Activated naive CD4-positive, alpha-beta T cell treated with anti-CD3 and anti-CD28 coated beads, Interleukin-2, amount 50 U/mL, for 72 hours (primary cell): ENCODE data around the gene TUBB1. TPM values are rescaled to one million over a fixed set of nuclear protein-coding genes. Genes with fewer than 3 reads are reported as not detected.
"Not testable (repeated sequence)": the region's sequence is repeated elsewhere in the genome, so short reads cannot be mapped to it uniquely, and the experiment has no call there.

ENCODE experiments used
- ATAC-seq, 2 donors: fragments of 150-1000 bp; cut with Tn5 transposase; 2 replicates each; pipeline ENCODE4 v1.10.0; 2021; ENCODE audit warnings: mild to moderate bottlenecking in 2 of 2, moderate library complexity in 2 of 2
- DNase-seq, 2 donors: peaks; one replicate each; pipeline ENCODE4 v3.0.0; 2021 to 2022; ENCODE audit warnings: low spot score in 2 of 2
- H3K27ac Mint-ChIP-seq, 2 donors: one replicate each; pipeline ENCODE4 v1.8.0; 2022; ENCODE audit warnings: mild to moderate bottlenecking in 2 of 2, mixed read lengths in 2 of 2
- H3K36me3 Mint-ChIP-seq, 2 donors: one replicate each; pipeline ENCODE4 v1.8.0; 2022; ENCODE audit warnings: mixed read lengths in 2 of 2
- H3K9me3 Mint-ChIP-seq, 2 donors: one replicate each; pipeline ENCODE4 v1.8.0; 2022; ENCODE audit warnings: mixed read lengths in 2 of 2
- total RNA-seq, 2 donors: library from RNA; stranded (reverse); gene quantifications; one replicate each; pipeline ENCODE4 v1.2.3, GENCODE V29; 2022

The TUBB1 gene
- total RNA-seq, 2 donors from 2014 or later: 0.09 TPM; not detected in 1

- H3K36me3 Mint-ChIP-seq: peaks cover 25 to 33% of the 10 kb centered on the region in 2 donors
- DNase-seq (no peak), ATAC-seq (no peak)
- no peaks in the 10 kb centered on the region for H3K9me3 Mint-ChIP-seq
- H3K27ac Mint-ChIP-seq: no peak overlapping the region
Observed at GRCh38 chr20:59025086-59025485, 5.9 kb downstream of the TUBB1 start.

DNA sequence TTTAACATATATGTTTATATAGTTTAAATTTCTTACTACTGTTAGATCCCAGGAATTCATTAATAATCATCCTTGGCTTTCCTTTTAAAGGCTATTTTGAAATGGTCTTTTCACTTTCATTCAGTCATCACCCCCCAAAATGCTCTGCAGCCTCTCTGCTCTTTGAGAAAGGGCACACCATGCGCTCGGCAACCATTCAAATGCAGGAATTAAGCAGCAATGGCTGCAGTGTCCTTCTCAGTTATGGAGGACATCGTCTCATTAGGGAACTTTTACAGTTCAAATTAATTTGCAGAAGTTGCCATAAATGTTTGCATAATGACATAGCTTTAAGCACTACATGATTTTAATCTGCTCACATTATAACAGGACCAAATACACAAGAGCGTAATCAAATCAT lies 6.3 kb downstream of the TUBB1 start:
- no peak overlapping the region for H3K27ac Mint-ChIP-seq
- H3K9me3 Mint-ChIP-seq: no peaks in the 10 kb centered on the region
- ATAC-seq (no peak), DNase-seq (no peak)
- peaks cover 29 to 38% of the 10 kb centered on the region in 2 donors for H3K36me3 Mint-ChIP-seq

DNA sequence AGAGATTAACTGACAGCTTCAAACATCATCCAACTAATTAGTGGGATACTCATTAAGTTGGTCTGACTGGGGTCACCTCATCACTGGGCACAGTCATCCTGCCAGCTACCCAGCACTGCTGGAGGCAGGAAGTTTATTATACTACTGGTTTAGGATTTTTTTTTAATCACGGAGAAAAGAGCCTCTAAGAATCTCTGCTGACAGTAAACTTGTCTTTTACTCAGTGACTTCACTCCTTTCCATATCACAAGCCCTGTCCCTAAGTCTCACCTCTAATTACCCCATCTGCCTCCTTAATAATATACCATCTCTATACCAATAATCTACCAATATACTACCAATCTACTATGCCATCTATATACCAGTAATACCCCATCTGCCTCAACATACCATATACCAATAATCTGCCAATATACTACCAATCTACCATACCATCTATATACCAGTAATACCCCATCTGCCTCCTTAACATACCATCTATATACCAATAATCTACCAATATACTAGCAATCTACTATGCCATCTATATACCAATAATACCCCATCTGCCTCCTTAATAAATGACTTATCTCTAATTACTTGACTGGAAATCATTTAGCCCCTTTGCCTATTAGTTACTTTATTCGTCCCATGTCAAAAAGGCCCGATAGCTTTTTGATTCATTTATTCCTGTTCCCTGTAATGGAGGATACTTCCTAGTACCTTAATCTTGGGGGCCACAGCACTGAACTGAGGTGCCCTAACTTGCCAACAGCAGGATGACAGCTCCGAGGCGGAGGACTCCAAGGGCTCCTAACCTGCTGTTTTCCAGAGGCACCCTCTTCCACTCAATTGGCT lies 7.9 kb downstream of the TUBB1 start:
- Mint-ChIP-seq H3K36me3 (peaks cover 42 to 47% of the 10 kb centered on the region in 2 donors), H3K9me3 (no peaks in the 10 kb centered on the region), H3K27ac (peak overlapping the region; percentile 10 to 36)
- no peak for DNase-seq
- ATAC-seq: no peak

DNA sequence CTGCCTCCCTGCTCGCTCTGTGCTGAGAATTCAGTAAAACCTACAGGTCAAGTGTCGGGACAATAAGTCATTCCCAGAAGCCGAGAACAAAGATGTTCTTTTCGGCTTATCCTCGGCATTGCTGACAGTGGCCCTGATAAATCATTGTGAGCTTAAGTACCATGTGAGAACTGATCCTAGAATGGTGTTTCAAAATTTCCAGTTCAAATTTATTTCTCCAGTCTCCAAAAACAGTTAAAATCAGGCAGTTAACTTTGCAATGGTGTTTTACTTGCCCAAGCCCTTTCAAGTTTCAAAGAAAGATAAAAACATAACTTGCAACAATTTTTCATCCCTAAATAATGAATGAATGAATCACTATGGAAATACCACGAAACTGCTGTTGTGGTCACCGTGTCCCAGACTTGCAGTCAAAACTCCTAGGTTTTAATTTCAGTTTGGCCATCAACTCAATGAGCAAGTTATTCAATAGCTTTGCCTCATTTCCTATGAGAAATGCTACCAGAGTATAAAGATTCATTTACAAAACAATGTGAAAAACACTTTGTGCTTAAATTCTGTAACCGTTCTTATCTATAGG lies 8.6 kb downstream of the TUBB1 start:
- DNase-seq (no peak), ATAC-seq (no peak)
- Mint-ChIP-seq H3K27ac (peak overlapping the region in 1 of 2 donors; percentile 36), H3K9me3 (no peaks in the 10 kb centered on the region), H3K36me3 (peaks cover 43 to 47% of the 10 kb centered on the region in 2 donors)

- ATAC-seq: no peak
- Mint-ChIP-seq H3K36me3 (peaks cover 43 to 47% of the 10 kb centered on the region in 2 donors), H3K9me3 (no peaks in the 10 kb centered on the region), H3K27ac (peak overlapping the region in 1 of 2 donors; percentile 44)
- DNase-seq: no peak
Observed at GRCh38 chr20:59028812-59029211, 9.6 kb downstream of the TUBB1 start.

GRCh38 chr20:59030911-59031563 lies 11.8 kb downstream of the TUBB1 start:
- DNase-seq: no peak
- H3K36me3 Mint-ChIP-seq: peaks cover 41 to 47% of the 10 kb centered on the region in 2 donors

GRCh38 chr20:59031564-59032022 lies 12.4 kb downstream of the TUBB1 start:
- ATAC-seq (peak in 1 of 2 donors; percentile 12), DNase-seq (no peak)
- Mint-ChIP-seq H3K27ac (peak overlapping the region; percentile 33 to 94), H3K9me3 (no peaks in the 10 kb centered on the region), H3K36me3 (peaks cover 39 to 45% of the 10 kb centered on the region in 2 donors)

More at GRCh38 chr20:59030911-59031563, 11.8 kb downstream of the TUBB1 start:
- peak overlapping the region; percentile 33 to 94 for H3K27ac Mint-ChIP-seq
- no peaks in the 10 kb centered on the region for H3K9me3 Mint-ChIP-seq
- ATAC-seq: no peak

DNA sequence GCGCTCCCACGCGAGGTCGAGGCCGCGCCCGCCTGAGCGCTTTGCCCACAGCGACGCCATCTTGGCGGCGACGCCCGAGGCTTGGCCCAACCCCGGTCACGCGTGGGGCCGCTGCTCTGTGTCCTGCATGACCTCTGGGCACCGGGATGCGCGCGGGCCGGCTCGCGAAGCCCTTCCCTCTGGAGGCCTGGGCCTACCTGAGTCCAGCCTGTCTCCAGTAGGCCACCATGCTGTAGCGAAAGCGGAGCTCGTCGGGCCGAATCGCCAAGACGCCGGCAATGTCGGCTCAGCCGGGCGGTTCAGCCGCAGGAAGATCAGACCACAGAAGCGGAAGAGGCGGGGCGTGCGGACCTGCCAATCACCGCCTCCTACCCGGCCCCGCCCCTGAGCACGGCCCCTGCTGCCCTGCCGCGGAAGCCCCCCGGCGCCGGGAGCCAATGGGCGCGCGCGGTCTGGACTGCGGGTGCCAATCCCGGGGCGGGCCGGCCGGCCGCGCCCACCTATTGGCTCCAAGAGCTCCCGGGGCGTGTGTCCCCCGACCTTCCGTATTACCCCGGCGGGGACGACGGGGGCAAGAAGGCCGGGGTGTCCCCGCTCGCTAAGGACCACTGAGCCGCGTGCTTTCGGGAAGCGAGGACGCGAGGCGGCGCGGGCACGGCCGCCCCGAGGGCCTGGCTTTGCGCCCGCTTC lies 12.9 kb downstream of the TUBB1 start, which contains the start of gene ATP5F1E:
Gene ATP5F1E, minus strand, starts transcription at position 313 of the 690 bp plus-strand sequence. Its CDS starts 84 bp downstream, at position 229.
- peak; percentile 95 to 97 for DNase-seq
- Mint-ChIP-seq H3K27ac (peak within 1 kb of the TSS; percentile 88 to 94), H3K9me3 (no peaks in the 10 kb centered on the region), H3K36me3 (peaks cover 35 to 46% of the 10 kb centered on the region in 2 donors)
- ATAC-seq: peak; percentile 94 to 96

GRCh38 chr20:59032713-59033059 lies 13.5 kb downstream of the TUBB1 start:
- Mint-ChIP-seq H3K27ac (peak overlapping the region; percentile 88 to 94), H3K36me3 (peaks cover 29 to 43% of the 10 kb centered on the region in 2 donors), H3K9me3 (no peaks in the 10 kb centered on the region)
- no peak for ATAC-seq
- DNase-seq: no peak

GRCh38 chr20:59033093-59033492 lies 13.9 kb downstream of the TUBB1 start:
- DNase-seq (no peak), ATAC-seq (no peak)
- Mint-ChIP-seq H3K27ac (peak overlapping the region; percentile 88 to 94), H3K9me3 (no peaks in the 10 kb centered on the region), H3K36me3 (peaks cover 27 to 41% of the 10 kb centered on the region in 2 donors)

DNA sequence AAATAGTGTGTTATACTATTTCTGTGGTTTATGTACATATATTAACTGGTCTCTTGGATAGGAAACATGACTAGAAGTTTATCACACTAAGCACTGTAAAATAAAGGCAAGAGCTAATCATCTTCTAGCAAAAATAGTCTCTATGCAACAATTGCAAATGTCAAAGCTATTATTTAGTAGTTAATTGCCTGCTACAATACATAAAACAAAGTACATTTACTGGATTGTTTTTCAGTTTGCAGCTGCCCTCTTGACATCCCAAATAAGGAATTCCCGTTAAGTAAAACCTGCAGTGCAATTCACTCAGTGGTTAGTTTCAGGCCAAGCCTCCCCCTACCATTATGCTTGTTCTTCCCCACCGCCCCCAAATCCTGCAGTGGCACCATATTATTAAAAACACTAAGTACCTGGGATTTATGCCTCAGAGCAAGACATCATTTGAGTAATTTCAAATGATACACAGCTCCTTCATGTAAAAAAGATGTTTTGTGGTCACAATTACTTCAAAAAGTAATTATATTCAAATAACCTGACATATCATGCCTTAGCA lies 14.5 kb downstream of the TUBB1 start:
- no peak for ATAC-seq
- H3K27ac Mint-ChIP-seq: peak overlapping the region in 1 of 2 donors; percentile 39
- DNase-seq: no peak
- H3K36me3 Mint-ChIP-seq: peaks cover 27 to 36% of the 10 kb centered on the region in 2 donors
- no peaks in the 10 kb centered on the region for H3K9me3 Mint-ChIP-seq

DNA sequence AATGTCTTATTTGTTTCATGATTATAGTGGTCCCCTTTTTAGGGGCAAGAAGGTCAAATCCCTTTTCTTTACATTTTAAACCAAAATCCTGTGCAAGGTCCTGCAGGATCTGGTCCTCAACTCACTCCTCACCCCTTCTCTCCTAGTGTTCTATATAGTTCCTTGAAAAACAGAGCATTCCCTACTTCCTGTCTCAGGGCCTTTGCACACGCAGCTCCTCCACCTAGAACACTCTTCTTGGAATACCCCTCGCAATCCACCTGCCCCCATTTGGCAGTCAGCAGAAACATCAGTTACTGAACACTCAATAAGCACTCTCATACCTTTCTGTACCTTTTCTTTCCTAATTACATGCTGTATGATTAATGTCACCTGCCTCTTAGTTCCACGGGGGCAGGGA lies 16.2 kb downstream of the TUBB1 start:
- Mint-ChIP-seq H3K27ac (no peak overlapping the region), H3K36me3 (peaks cover 25 to 26% of the 10 kb centered on the region in 2 donors), H3K9me3 (no peaks in the 10 kb centered on the region)
- ATAC-seq (no peak), DNase-seq (no peak)

- ATAC-seq (no peak), DNase-seq (no peak)
- H3K36me3 Mint-ChIP-seq: peaks cover 25% of the 10 kb centered on the region in 2 donors
- H3K27ac Mint-ChIP-seq: no peak overlapping the region
- no peaks in the 10 kb centered on the region for H3K9me3 Mint-ChIP-seq
Observed at GRCh38 chr20:59037386-59037785, 18.2 kb downstream of the TUBB1 start.

GRCh38 chr20:59039233-59039632 lies 20.0 kb downstream of the TUBB1 start:
- no peak for ATAC-seq
- no peak for DNase-seq
- peaks cover 25% of the 10 kb centered on the region in 2 donors for H3K36me3 Mint-ChIP-seq
- H3K27ac Mint-ChIP-seq: peak overlapping the region; percentile 85 to 91
- H3K9me3 Mint-ChIP-seq: no peaks in the 10 kb centered on the region

DNA sequence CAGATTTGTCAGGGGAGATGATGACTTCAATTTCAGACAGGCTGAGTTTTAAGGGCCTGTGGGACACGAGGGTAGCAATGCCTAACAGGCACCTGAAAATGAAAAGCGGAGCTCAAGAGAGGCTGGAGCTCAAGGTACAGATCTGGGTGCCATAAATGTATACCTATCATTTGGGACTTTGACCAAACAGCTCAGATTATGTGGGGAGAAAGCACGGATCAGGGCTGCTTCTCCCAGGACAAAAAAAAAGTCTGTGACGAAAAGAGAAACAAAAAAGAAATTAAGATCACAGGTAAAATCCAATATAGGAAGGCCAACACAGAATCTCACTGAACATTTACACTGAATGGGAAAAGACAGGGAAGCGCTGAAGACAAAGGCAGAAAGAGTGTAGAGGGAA lies 21.4 kb downstream of the TUBB1 start:
- DNase-seq: no peak
- Mint-ChIP-seq H3K27ac (peak overlapping the region; percentile 17 to 91), H3K9me3 (no peaks in the 10 kb centered on the region), H3K36me3 (peaks cover 21% of the 10 kb centered on the region in 2 donors)
- no peak for ATAC-seq

DNA sequence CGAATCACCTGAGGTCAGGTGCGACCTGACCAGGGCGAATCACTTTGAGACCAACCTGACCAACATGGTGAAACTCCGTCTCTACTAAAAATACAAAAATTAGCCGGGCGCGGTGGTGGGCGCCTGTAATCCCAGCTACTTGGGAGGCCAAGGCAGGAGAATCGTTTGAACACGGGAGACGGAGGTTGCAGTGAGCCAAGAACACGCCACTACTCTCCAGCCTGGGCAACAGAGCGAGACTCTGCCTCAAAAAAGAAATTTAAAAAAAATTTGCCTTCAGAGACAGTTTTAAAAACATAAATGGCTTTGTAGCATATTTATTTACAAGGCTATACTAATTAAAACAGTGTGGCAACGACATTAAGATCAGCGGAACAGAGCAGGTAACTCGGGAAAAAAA lies 22.3 kb downstream of the TUBB1 start:
- not testable (repeated sequence) for DNase-seq, ATAC-seq, H3K9me3 Mint-ChIP-seq
- H3K27ac Mint-ChIP-seq: peak overlapping the region; percentile 71 to 91
- peaks cover 19% of the 10 kb centered on the region in 2 donors for H3K36me3 Mint-ChIP-seq
